OCI-LY3 (cell line): ENCODE results near the gene TBL1XR1.

Experiments
- EZH2phosphoT487 ChIP-seq: fragments of 200-600 bp; shearing (Covaris generic); IDR thresholded peaks from 2 replicates; pipeline ENCODE4 v1.6.1; 2018; ENCODE audit warnings: antibody characterized with exemption, mixed run types, low read depth
- TF ChIP-seq, protein P1 (sequence below): fragments of 200-600, 300-600 bp; sonication (generic); IDR thresholded peaks from 2 replicates; pipeline ENCODE4 v1.5.1; 2014; ENCODE audit warnings: antibody characterized with exemption, low read length, low read depth

DNA sequence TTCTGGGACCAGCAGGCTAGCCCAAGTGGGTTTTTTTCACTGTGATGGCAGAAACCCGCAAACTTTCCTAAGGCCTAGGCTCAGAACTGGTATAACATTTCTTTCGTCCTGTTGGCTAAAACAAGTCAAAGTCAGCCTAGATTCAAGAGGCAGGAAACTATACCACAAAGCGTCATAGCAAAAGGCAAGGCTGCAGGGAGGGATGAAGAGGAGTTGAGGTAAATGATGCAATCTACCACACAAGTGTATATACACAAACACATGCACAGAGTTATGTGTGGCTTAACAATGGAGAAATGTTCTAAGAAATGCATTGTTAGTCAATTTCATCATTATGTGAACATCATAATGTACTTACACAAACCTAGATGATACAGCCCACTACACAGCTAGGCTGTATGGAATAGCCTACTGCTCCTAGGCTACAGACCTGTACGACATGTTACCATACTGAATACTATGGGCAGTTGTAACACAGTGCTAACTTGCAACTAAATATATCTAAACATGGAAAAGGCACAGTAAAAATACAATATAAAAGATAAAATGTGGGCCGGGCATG lies 225.6 kb downstream of the TBL1XR1 start:
- TF ChIP-seq, protein P1, sequence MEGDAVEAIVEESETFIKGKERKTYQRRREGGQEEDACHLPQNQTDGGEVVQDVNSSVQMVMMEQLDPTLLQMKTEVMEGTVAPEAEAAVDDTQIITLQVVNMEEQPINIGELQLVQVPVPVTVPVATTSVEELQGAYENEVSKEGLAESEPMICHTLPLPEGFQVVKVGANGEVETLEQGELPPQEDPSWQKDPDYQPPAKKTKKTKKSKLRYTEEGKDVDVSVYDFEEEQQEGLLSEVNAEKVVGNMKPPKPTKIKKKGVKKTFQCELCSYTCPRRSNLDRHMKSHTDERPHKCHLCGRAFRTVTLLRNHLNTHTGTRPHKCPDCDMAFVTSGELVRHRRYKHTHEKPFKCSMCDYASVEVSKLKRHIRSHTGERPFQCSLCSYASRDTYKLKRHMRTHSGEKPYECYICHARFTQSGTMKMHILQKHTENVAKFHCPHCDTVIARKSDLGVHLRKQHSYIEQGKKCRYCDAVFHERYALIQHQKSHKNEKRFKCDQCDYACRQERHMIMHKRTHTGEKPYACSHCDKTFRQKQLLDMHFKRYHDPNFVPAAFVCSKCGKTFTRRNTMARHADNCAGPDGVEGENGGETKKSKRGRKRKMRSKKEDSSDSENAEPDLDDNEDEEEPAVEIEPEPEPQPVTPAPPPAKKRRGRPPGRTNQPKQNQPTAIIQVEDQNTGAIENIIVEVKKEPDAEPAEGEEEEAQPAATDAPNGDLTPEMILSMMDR, result no peak
- no peak for TF ChIP-seq EZH2phosphoT487
